Glutamatergic neuron (in vitro differentiated cells): ENCODE data around the gene JAML. TPM values are rescaled to one million over a fixed set of nuclear protein-coding genes. Genes with fewer than 3 reads are reported as not detected.

Experiments used
- DNase-seq: peaks from one replicate; pipeline ENCODE4 v3.0.0; 2022
- H3K27ac Mint-ChIP-seq: one replicate; pipeline ENCODE4 v1.8.0; 2020; ENCODE audit warnings: mild to moderate bottlenecking, mixed read lengths, inconsistent platforms; ENCODE audit not compliant: unreplicated experiment
- H3K27me3 Mint-ChIP-seq: one replicate; pipeline ENCODE4 v1.8.0; 2020; ENCODE audit warnings: mild to moderate bottlenecking, moderate library complexity, mixed read lengths, inconsistent platforms; ENCODE audit not compliant: unreplicated experiment
- H3K36me3 Mint-ChIP-seq: one replicate; pipeline ENCODE4 v1.8.0; 2020; ENCODE audit warnings: mild to moderate bottlenecking, mixed read lengths, inconsistent platforms; ENCODE audit not compliant: unreplicated experiment
- H3K4me1 Mint-ChIP-seq: one replicate; pipeline ENCODE4 v1.8.0; 2020; ENCODE audit warnings: mild to moderate bottlenecking, low read depth, mixed read lengths, inconsistent platforms; ENCODE audit not compliant: unreplicated experiment
- H3K4me3 Mint-ChIP-seq: one replicate; pipeline ENCODE4 v1.8.0; 2020; ENCODE audit warnings: mild to moderate bottlenecking, mixed read lengths, inconsistent platforms; ENCODE audit not compliant: unreplicated experiment
- H3K9me3 Mint-ChIP-seq: one replicate; pipeline ENCODE4 v1.8.0; 2020; ENCODE audit warnings: mild to moderate bottlenecking, moderate library complexity, mixed read lengths, inconsistent platforms; ENCODE audit not compliant: unreplicated experiment
- CTCF ChIP-seq: fragments of 200-600 bp; sonication (generic); IDR thresholded peaks from one replicate; pipeline ENCODE4 v1.5.0; 2021; ENCODE audit not compliant: partially characterized antibody, unreplicated experiment
- total RNA-seq: library from RNA; stranded (reverse); fragmentation: NEBNext Ultra II Directional; extraction: Animal tissue kit (Norgen Biotek cat#: 25700); gene quantifications from one replicate; pipeline ENCODE4 v1.2.1, GENCODE V29; 2021; ENCODE audit not compliant: unreplicated experiment

The JAML gene
- total RNA-seq, 1 donor from 2014 or later: not detected

- no peak for DNase-seq
- Mint-ChIP-seq H3K4me1 (no peaks in the 10 kb centered on the region), H3K36me3 (no peaks in the 10 kb centered on the region), H3K27me3 (no peaks in the 10 kb centered on the region), H3K9me3 (no peaks in the 10 kb centered on the region), H3K27ac (no peak overlapping the region), H3K4me3 (no peak overlapping the region)
- no peak for TF ChIP-seq CTCF
Measured at GRCh38 chr11:118205606-118206378, 19.0 kb downstream of the JAML start.

- DNase-seq: no peak
- no peaks in the 10 kb centered on the region for H3K27me3 Mint-ChIP-seq
- H3K9me3 Mint-ChIP-seq: no peaks in the 10 kb centered on the region
- H3K4me3 Mint-ChIP-seq: no peak overlapping the region
- no peaks in the 10 kb centered on the region for H3K36me3 Mint-ChIP-seq
- no peaks in the 10 kb centered on the region for H3K4me1 Mint-ChIP-seq
- TF ChIP-seq CTCF: no peak
- H3K27ac Mint-ChIP-seq: no peak overlapping the region
Measured at GRCh38 chr11:118202599-118203422, 22.0 kb downstream of the JAML start.

- no peak overlapping the region for H3K27ac Mint-ChIP-seq
- no peak overlapping the region for H3K4me3 Mint-ChIP-seq
- H3K27me3 Mint-ChIP-seq: no peaks in the 10 kb centered on the region
- no peak for DNase-seq
- no peaks in the 10 kb centered on the region for H3K4me1 Mint-ChIP-seq
- no peak for TF ChIP-seq CTCF
- H3K9me3 Mint-ChIP-seq: no peaks in the 10 kb centered on the region
- no peaks in the 10 kb centered on the region for H3K36me3 Mint-ChIP-seq
Measured at GRCh38 chr11:118201966-118202365, 22.8 kb downstream of the JAML start.

GRCh38 chr11:118200901-118201680 is 23.7 kb downstream of the JAML start:
- Mint-ChIP-seq H3K9me3 (no peaks in the 10 kb centered on the region), H3K4me3 (no peak overlapping the region), H3K4me1 (no peaks in the 10 kb centered on the region), H3K27ac (no peak overlapping the region), H3K36me3 (no peaks in the 10 kb centered on the region), H3K27me3 (no peaks in the 10 kb centered on the region)
- no peak for DNase-seq
- no peak for TF ChIP-seq CTCF
